H1 (cell line): ENCODE measurements around the gene CCN6. TPM values are rescaled to one million over a fixed set of nuclear protein-coding genes. Genes with fewer than 3 reads are reported as not detected.

Source experiments
- CTCF ChIA-PET: fragments of 300-600 bp; sonication (Branson Sonifier 250); formaldehyde crosslinking; loops from one replicate; lab custom pipeline; 2021; ENCODE audit not compliant: partially characterized antibody; lab: Charles Lee
- POLR2A ChIA-PET: fragments of 300-600 bp; sonication (Branson Sonifier 250); formaldehyde crosslinking; loops from one replicate; lab custom pipeline; 2021; ENCODE audit warnings: inconsistent platforms; ENCODE audit not compliant: partially characterized antibody; lab: Charles Lee
- DNase-seq, 2 experiments: peaks; one replicate each; pipeline versions ENCODE4 v3.0.0 to v3.0.0-alpha.2; 2010 to 2022; ENCODE audit warnings: low spot score in 2 of 2, low read depth in 1 of 2, mixed read lengths in 1 of 2
- FAIRE-seq: peaks from 2 replicates; lab custom pipeline; 2011; peaks lifted over from hg19 to GRCh38; lab: Jason Lieb, UNC
- H2AFZ ChIP-seq: 2 replicates; pipeline ENCODE4 v1.8.1; 2012; ENCODE audit warnings: low read length, inconsistent platforms
- H2AK5ac ChIP-seq: 2 replicates; pipeline ENCODE4 v1.6.1; 2013; ENCODE audit warnings: low read depth, low read length
- H2BK120ac ChIP-seq: replicated peaks from 2 replicates; pipeline ENCODE3; 2013; ENCODE audit warnings: low read depth, low read length, inconsistent platforms
- H2BK12ac ChIP-seq: 2 replicates; pipeline ENCODE4 v1.6.1; 2013; ENCODE audit warnings: low read depth, low read length
- H2BK15ac ChIP-seq: 2 replicates; pipeline ENCODE4 v1.6.1; 2013; ENCODE audit warnings: low read length
- H2BK20ac ChIP-seq: 2 replicates; pipeline ENCODE4 v1.6.1; 2013; ENCODE audit warnings: low read length
- H2BK5ac ChIP-seq: 2 replicates; pipeline ENCODE4 v1.6.1; 2013; ENCODE audit warnings: low read depth, low read length
- H3K14ac ChIP-seq: 2 replicates; pipeline ENCODE4 v1.6.1; 2013; ENCODE audit warnings: inconsistent platforms; ENCODE audit not compliant: insufficient read length
- H3K18ac ChIP-seq: 2 replicates; pipeline ENCODE4 v1.6.1; 2013; ENCODE audit warnings: low read length; ENCODE audit errors: extremely low read depth
- H3K23ac ChIP-seq: 2 replicates; pipeline ENCODE4 v1.6.1; 2013; ENCODE audit warnings: inconsistent platforms; ENCODE audit not compliant: insufficient read length
- H3K23me2 ChIP-seq: 2 replicates; pipeline ENCODE4 v1.6.1; 2013; ENCODE audit warnings: low read depth, low read length
- H3K27ac ChIP-seq: 2 replicates; pipeline ENCODE4 v1.6.1; 2011; ENCODE audit warnings: low read depth, low read length, inconsistent platforms
- H3K27me3 ChIP-seq, 4 experiments: replicated peaks in 1 of 4; 1 replicate in 1 of 4; 2 replicates in 3 of 4; pipeline versions ENCODE4 v1.6.1 to v1.8.1; 2011 to 2013; ENCODE audit warnings: low read length in 3 of 4, mild to moderate bottlenecking in 3 of 4, inconsistent platforms in 2 of 4, mixed read lengths in 2 of 4, moderate library complexity in 1 of 4; ENCODE audit not compliant: control insufficient read depth in 3 of 4, insufficient read depth in 3 of 4; ENCODE audit errors: extremely low read depth in 1 of 4
- H3K36me3 ChIP-seq, 4 experiments: 2 replicates each; pipeline versions ENCODE4 v1.6.1 to v1.8.1; 2011 to 2013; ENCODE audit warnings: mild to moderate bottlenecking in 4 of 4, low read length in 3 of 4, moderate library complexity in 2 of 4, control low read depth in 1 of 4, inconsistent platforms in 1 of 4; ENCODE audit not compliant: insufficient read depth in 4 of 4, control insufficient read depth in 2 of 4
- H3K4ac ChIP-seq: replicated peaks from 2 replicates; pipeline ENCODE3; 2013; ENCODE audit warnings: low read length, low read depth, mixed read lengths, inconsistent platforms; ENCODE audit not compliant: insufficient read length
- H3K4me1 ChIP-seq, 4 experiments: replicated peaks in 1 of 4; 1 replicate in 1 of 4; 2 replicates in 3 of 4; pipeline versions ENCODE4 v1.6.1 to v1.8.1; 2011 to 2013; ENCODE audit warnings: low read length in 3 of 4, inconsistent platforms in 2 of 4, mixed read lengths in 1 of 4; ENCODE audit not compliant: insufficient read depth in 4 of 4, control insufficient read depth in 3 of 4
- H3K4me2 ChIP-seq, 2 experiments: 2 replicates each; pipeline versions ENCODE4 v1.6.1 to v1.8.1; 2011 to 2013; ENCODE audit warnings: low read depth in 2 of 2, low read length in 2 of 2, control low read depth in 1 of 2, inconsistent platforms in 1 of 2, mild to moderate bottlenecking in 1 of 2; ENCODE audit not compliant: insufficient read depth in 1 of 2
- H3K4me3 ChIP-seq, 4 experiments: fragments of 200-600, 300-600 bp in 1 of 4; sonication (generic), shearing (Covaris generic), sonication (Bioruptor Twin) in 1 of 4; 2 replicates each; pipeline versions ENCODE4 v1.5.1 to v1.8.1; 2011 to 2016; ENCODE audit warnings: low read length in 4 of 4, low read depth in 3 of 4, control low read depth in 2 of 4, inconsistent platforms in 2 of 4, mild to moderate bottlenecking in 2 of 4, mixed read lengths in 1 of 4, moderate library complexity in 1 of 4; ENCODE audit not compliant: insufficient read depth in 2 of 4; ENCODE audit errors: extremely low read depth in 1 of 4
- H3K56ac ChIP-seq: replicated peaks from 2 replicates; pipeline ENCODE3; 2013; ENCODE audit warnings: low read depth, mild to moderate bottlenecking, mixed read lengths, low read length, inconsistent platforms; ENCODE audit not compliant: insufficient read length
- H3K79me1 ChIP-seq: 2 replicates; pipeline ENCODE4 v1.6.1; 2013; ENCODE audit warnings: low read depth, low read length, control low read depth
- H3K79me2 ChIP-seq, 2 experiments: 2 replicates each; pipeline versions ENCODE4 v1.6.1 to v1.8.1; 2012 to 2013; ENCODE audit warnings: low read length in 2 of 2, mild to moderate bottlenecking in 2 of 2, inconsistent platforms in 1 of 2; ENCODE audit not compliant: insufficient read depth in 2 of 2, control insufficient read depth in 1 of 2
- H3K9ac ChIP-seq, 4 experiments: replicated peaks in 1 of 4; 1 replicate in 1 of 4; 2 replicates in 3 of 4; pipeline versions ENCODE4 v1.6.1 to v1.8.1; 2011 to 2013; ENCODE audit warnings: low read depth in 3 of 4, low read length in 3 of 4, control low read depth in 2 of 4, mild to moderate bottlenecking in 2 of 4, moderate library complexity in 2 of 4, inconsistent platforms in 1 of 4; ENCODE audit errors: extremely low read depth in 1 of 4
- H3K9me3 ChIP-seq, 2 experiments: 2 replicates each; pipeline versions ENCODE4 v1.6.1 to v1.8.1; 2012 to 2013; ENCODE audit warnings: mild to moderate bottlenecking in 2 of 2, moderate library complexity in 2 of 2, control low read depth in 1 of 2, inconsistent platforms in 1 of 2, low read depth in 1 of 2, low read length in 1 of 2, mixed read lengths in 1 of 2; ENCODE audit not compliant: insufficient read depth in 2 of 2
- H4K20me1 ChIP-seq, 2 experiments: replicated peaks in 1 of 2; 2 replicates each; pipeline versions ENCODE3 to v1.8.1; 2011 to 2013; ENCODE audit warnings: inconsistent platforms in 2 of 2, low read length in 2 of 2, mild to moderate bottlenecking in 1 of 2; ENCODE audit not compliant: insufficient read depth in 2 of 2, control insufficient read depth in 1 of 2
- H4K5ac ChIP-seq: 2 replicates; pipeline ENCODE4 v1.6.1; 2013; ENCODE audit warnings: low read length, low read depth, mixed read lengths, inconsistent platforms; ENCODE audit not compliant: insufficient read length
- H4K8ac ChIP-seq: 2 replicates; pipeline ENCODE4 v1.8.0; 2013; ENCODE audit warnings: mild to moderate bottlenecking, moderate library complexity, low read length, inconsistent platforms; ENCODE audit not compliant: insufficient read depth; ENCODE audit errors: extremely low read depth
- H4K91ac ChIP-seq: replicated peaks from 2 replicates; pipeline ENCODE3; 2013; ENCODE audit warnings: low read length, mixed read lengths, inconsistent platforms; ENCODE audit not compliant: insufficient read length
- FOSL1 ChIP-seq: IDR thresholded peaks from 2 replicates; pipeline ENCODE4 v1.6.1; 2011; ENCODE audit warnings: mild to moderate bottlenecking, low read depth, low read length, moderate library complexity; ENCODE audit not compliant: insufficient read depth
- GTF2F1 ChIP-seq: IDR thresholded peaks from 2 replicates; pipeline ENCODE4 v1.6.1; 2012; ENCODE audit warnings: low read depth, low read length, improper control_type of control experiment, borderline replicate concordance
- HDAC2 ChIP-seq, 2 experiments: fragments of 300-600 bp in 1 of 2; sonication (generic) in 1 of 2; IDR thresholded peaks; 2 replicates each; pipeline ENCODE4 v1.6.1; 2011 to 2012; ENCODE audit warnings: low read depth in 2 of 2, low read length in 2 of 2, mild to moderate bottlenecking in 2 of 2, moderate library complexity in 2 of 2, borderline replicate concordance in 1 of 2, inconsistent platforms in 1 of 2
- JUND ChIP-seq: IDR thresholded peaks from 2 replicates; pipeline ENCODE4 v1.6.1; 2011; ENCODE audit warnings: mild to moderate bottlenecking, improper control_type of control experiment, low read length
- NRF1 ChIP-seq: IDR thresholded peaks from 2 replicates; pipeline ENCODE4 v1.6.1; 2011; ENCODE audit warnings: mild to moderate bottlenecking, low read depth, low read length, improper control_type of control experiment
- POLR2A ChIP-seq, 2 experiments: IDR thresholded peaks; 1 replicate in 1 of 2; 2 replicates in 1 of 2; pipeline ENCODE4 v1.6.1; 2011; ENCODE audit warnings: low read depth in 2 of 2, low read length in 2 of 2, mild to moderate bottlenecking in 2 of 2; ENCODE audit errors: control extremely low read depth in 1 of 2
- POU5F1 ChIP-seq: IDR thresholded peaks from 2 replicates; pipeline ENCODE4 v1.6.1; 2011; ENCODE audit warnings: low read depth, mild to moderate bottlenecking, low read length, moderate library complexity
- RFX5 ChIP-seq: IDR thresholded peaks from 2 replicates; pipeline ENCODE4 v1.6.1; 2011; ENCODE audit warnings: low read depth, low read length, improper control_type of control experiment, borderline replicate concordance
- RXRA ChIP-seq: IDR thresholded peaks from 2 replicates; pipeline ENCODE4 v1.6.1; 2011; ENCODE audit warnings: low read depth, mild to moderate bottlenecking, low read length, moderate library complexity; ENCODE audit not compliant: insufficient read depth
- SIRT6 ChIP-seq: IDR thresholded peaks from one replicate; pipeline ENCODE4 v1.7.1; 2012; ENCODE audit warnings: low read length, inconsistent platforms
- TAF1 ChIP-seq: IDR thresholded peaks from 2 replicates; pipeline ENCODE4 v1.6.1; 2011; ENCODE audit warnings: mild to moderate bottlenecking, low read depth, low read length
- TBP ChIP-seq: IDR thresholded peaks from 2 replicates; pipeline ENCODE4 v1.6.1; 2011; ENCODE audit warnings: low read depth, low read length, improper control_type of control experiment
- WGBS, 2 experiments: shearing (Covaris generic) in 1 of 2; methylation state at CpG; one replicate each; pipeline versions ENCODE4 v1.1.6 to v1.1.7; 2013 to 2015; ENCODE audit warnings: low lambda C conversion rate in 2 of 2, mixed read lengths in 2 of 2, inconsistent platforms in 1 of 2, low coverage in 1 of 2, missing lambda C conversion rate in 1 of 2; ENCODE audit not compliant: insufficient replicate concordance in 2 of 2, insufficient coverage in 1 of 2, insufficient read length in 1 of 2; ENCODE audit errors: extremely low coverage in 1 of 2, missing lambda C conversion rate in 1 of 2; 5-methylcytosine and 5-hydroxymethylcytosine counted together
- polyA plus RNA-seq, 7 experiments: library from polyadenylated mRNA; depleted of rRNA in 3 of 7; stranded (reverse) in 5 of 7; unstranded in 2 of 7; fragments of >200 nt in 5 of 7; fragments of 200-250 nt in 2 of 7; gene quantifications; 1 replicate in 5 of 7; 2 replicates in 1 of 7; 4 replicates in 1 of 7; pipeline versions ENCODE4 v1.2.1 to v1.2.3, GENCODE V29; 2011 to 2013; ENCODE audit warnings: missing spikeins in 2 of 7, mixed read lengths in 2 of 7
- total RNA-seq: library from RNA; stranded (reverse); fragmentation: NEBNext Ultra II Directional; extraction: Animal tissue kit (Norgen Biotek cat#: 25700); gene quantifications from 2 replicates; pipeline ENCODE4 v1.2.1, GENCODE V29; 2021
- TF ChIP-seq, protein P1 (sequence below): IDR thresholded peaks from 2 replicates; pipeline ENCODE4 v1.6.1; 2011; ENCODE audit warnings: low read depth, mild to moderate bottlenecking, low read length; ENCODE audit not compliant: insufficient read depth

The CCN6 gene
- total and polyA plus RNA-seq, 2 of the 8 experiments (the other 6 are each of a cell fraction or from before 2014, with no cell fraction given), result not detected

DNA sequence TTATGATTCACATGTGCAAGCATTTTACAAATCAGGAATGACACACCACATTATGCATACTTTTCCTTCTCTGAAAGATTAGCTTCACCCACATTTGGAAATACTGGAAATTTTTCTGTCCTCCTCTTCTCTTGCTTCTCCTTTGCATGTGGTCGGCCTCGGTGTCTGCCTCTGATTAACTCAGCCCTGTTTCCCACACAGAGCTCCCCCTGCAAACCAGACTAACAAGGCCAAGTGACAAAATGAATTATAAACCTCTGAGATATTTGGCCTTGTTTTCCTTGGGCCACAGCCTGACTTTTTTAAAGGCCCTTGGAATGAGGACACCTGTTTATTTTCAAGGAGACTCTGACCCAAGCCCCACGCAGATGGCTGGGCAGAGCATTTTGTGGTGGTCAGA is 9.0 kb upstream of the CCN6 start:
- Histone ChIP-seq H3K27ac (no peak overlapping the region), H3K23me2 (no peaks in the 10 kb centered on the region; the same call in 1 of the 2 replicates), H3K9ac (no peak overlapping the region), H2BK15ac (no peak overlapping the region), H3K36me3 (no peaks in the 10 kb centered on the region), H3K14ac (no peak overlapping the region), H3K56ac (no peak overlapping the region), H2BK12ac (peak overlapping the region; percentile 17; the same call in 1 of the 2 replicates), H3K4me2 (no peak overlapping the region), H3K18ac (no peak overlapping the region), H3K4ac (no peak overlapping the region), H2BK120ac (no peak overlapping the region), H2BK20ac (no peak overlapping the region), H4K91ac (no peak overlapping the region), H3K9me3 (peaks cover 0 to 6% of the 10 kb centered on the region in 2 experiments; a peak in 1 of 4 replicates), H4K20me1 (no peaks in the 10 kb centered on the region), H2AK5ac (no peak overlapping the region), H3K79me2 (no peaks in the 10 kb centered on the region), H3K79me1 (no peaks in the 10 kb centered on the region), H4K8ac (no peak overlapping the region), H2AFZ (no peak overlapping the region), H2BK5ac (no peak overlapping the region), H3K4me1 (no peaks in the 10 kb centered on the region), H3K4me3 (no peak overlapping the region), H3K27me3 (no peaks in the 10 kb centered on the region), H4K5ac (no peak overlapping the region), H3K23ac (no peak overlapping the region)
- POLR2A ChIA-PET, result no interaction called here
- FAIRE-seq (no peak), DNase-seq (no peak)
- 93% methylated on average over 3 of the region's 3 CpGs; no CpG with 5 or more reads in 1 of the 2 experiments for WGBS, 2 experiments
- CTCF ChIA-PET, result interaction anchor here (0.6 to 9.7 kb wide), 11 partner anchors 18 to 786 kb away, joined by 3 to 102 read pairs (median 5); a partner anchor contains a TSS
- TF ChIP-seq POU5F1, result no peak
- TF ChIP-seq HDAC2 (IDR thresholded peaks at IDR 0.05; ENCODE audit: borderline replicate concordance in 1 of 2, low read depth in 2 of 2, low read length in 2 of 2), result no peak
- TF ChIP-seq NRF1, result no peak
- no peak for TF ChIP-seq RFX5
- no peak for TF ChIP-seq TBP
- no peak for TF ChIP-seq TAF1
- TF ChIP-seq POLR2A (IDR thresholded peaks at IDR 0.05; ENCODE audit: control extremely low read depth in 1 of 2, low read depth in 2 of 2, low read length in 2 of 2), result no peak
- TF ChIP-seq SIRT6, result no peak
- no peak for TF ChIP-seq FOSL1
- no peak for TF ChIP-seq RXRA
- TF ChIP-seq, protein P1, sequence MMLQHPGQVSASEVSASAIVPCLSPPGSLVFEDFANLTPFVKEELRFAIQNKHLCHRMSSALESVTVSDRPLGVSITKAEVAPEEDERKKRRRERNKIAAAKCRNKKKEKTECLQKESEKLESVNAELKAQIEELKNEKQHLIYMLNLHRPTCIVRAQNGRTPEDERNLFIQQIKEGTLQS, result no peak
- TF ChIP-seq GTF2F1, result no peak
- TF ChIP-seq JUND, result no peak
